K562 (cell line): ENCODE measurements around the gene CFAP157.

ENCODE experiments used
- BRCA1 ChIP-seq, 2 experiments: fragments of 450-650 bp in 1 of 2; sonication (generic) in 1 of 2; formaldehyde crosslinking in 1 of 2; IDR thresholded peaks; 2 replicates each; pipeline versions ENCODE4 v1.5.0 to v1.6.1; 2017 to 2020; ENCODE audit warnings: mild to moderate bottlenecking in 1 of 2, missing genetic modification reagents in 1 of 2
- CHD1 ChIP-seq: fragments of 200-600 bp; sonication (generic); IDR thresholded peaks from one replicate; pipeline ENCODE4 v1.6.1; 2012; ENCODE audit warnings: mild to moderate bottlenecking, moderate library complexity, low read length, inconsistent platforms
- CTCF ChIP-seq, 3 experiments: IDR thresholded peaks in 2 of 3; conservative IDR thresholded peaks in 1 of 3; 2 replicates each; pipeline ENCODE4 v1.5.1; 2011 to 2012; ENCODE audit warnings: low read length in 3 of 3, mild to moderate bottlenecking in 3 of 3, control low read depth in 2 of 3, improper control_type of control experiment in 1 of 3, inconsistent platforms in 1 of 3, low read depth in 1 of 3, mixed read lengths in 1 of 3, moderate library complexity in 1 of 3; ENCODE audit not compliant: insufficient read depth in 2 of 3
- JUND ChIP-seq, 2 experiments: IDR thresholded peaks; 2 replicates in 1 of 2; 3 replicates in 1 of 2; pipeline ENCODE4 v1.6.1; 2011; ENCODE audit warnings: borderline replicate concordance in 2 of 2, low read depth in 2 of 2, low read length in 2 of 2, improper control_type of control experiment in 1 of 2, missing biosample characterization in 1 of 2, missing genetic modification characterization in 1 of 2, missing genetic modification reagents in 1 of 2
- SP1 ChIP-seq: sonication (generic); formaldehyde crosslinking; IDR thresholded peaks from 2 replicates; pipeline ENCODE4 v1.8.1; 2022; ENCODE audit warnings: mild to moderate bottlenecking, missing genetic modification reagents
- SRSF1 ChIP-seq: fragments of 200-400 bp; formaldehyde crosslinking; IDR thresholded peaks from 2 replicates; pipeline ENCODE4 v1.6.1; 2017; ENCODE audit warnings: mild to moderate bottlenecking, low read depth, low read length, moderate library complexity
- TF ChIP-seq, protein P1 (sequence below), 2 experiments: fragments of 450-650 bp in 1 of 2; sonication (generic) in 1 of 2; formaldehyde crosslinking in 1 of 2; IDR thresholded peaks in 1 of 2; conservative IDR thresholded peaks in 1 of 2; 2 replicates each; pipeline versions ENCODE4 v1.6.1 to v1.8.1; 2016 to 2023; ENCODE audit warnings: mild to moderate bottlenecking in 2 of 2, moderate library complexity in 2 of 2, inconsistent platforms in 1 of 2, missing genetic modification reagents in 1 of 2

DNA sequence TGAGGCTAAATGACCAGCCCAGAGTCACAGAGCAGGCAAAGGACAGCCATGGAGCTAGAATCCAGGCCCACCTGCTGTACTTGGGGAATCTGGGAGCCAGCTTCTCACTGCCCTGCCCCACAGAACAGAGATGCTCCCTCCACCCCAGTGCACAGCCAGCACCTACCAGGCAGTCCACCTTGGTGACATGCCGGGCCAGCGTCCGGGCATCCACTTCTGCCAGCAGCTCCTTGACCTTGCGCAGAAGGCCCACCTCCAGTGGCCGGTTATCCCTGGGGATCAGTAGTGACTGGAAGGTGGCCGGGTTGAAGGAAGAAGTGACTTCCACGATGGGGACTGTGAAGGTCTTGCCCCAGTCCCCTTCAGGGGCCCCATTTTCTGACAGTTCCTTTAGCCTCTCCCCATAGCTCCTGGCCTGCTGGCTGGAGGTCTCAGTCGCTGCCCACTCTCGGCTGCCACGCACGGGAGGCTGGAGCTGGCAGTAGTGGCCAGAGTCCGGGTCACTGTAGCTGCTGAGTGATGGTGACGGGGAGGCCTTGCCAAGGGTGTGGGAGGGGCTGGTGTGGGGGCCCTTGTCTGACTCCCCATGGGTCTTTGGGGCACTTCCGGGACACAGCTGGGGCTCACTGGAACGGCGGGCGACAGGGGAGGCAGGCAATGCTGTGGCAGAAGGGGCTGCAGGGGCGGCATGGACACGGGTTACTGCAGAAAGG lies 37.8 kb downstream of the CFAP157 start:
- no peak for TF ChIP-seq BRCA1 (IDR thresholded peaks at IDR 0.05)
- TF ChIP-seq BRCA1 (CRISPR knock-in tag; IDR thresholded peaks at IDR 0.05) = no peak
- no peak for TF ChIP-seq SRSF1
- no peak for TF ChIP-seq CHD1
- TF ChIP-seq SP1 (CRISPR knock-in tag) = no peak
- no peak for TF ChIP-seq CTCF (IDR thresholded peaks at IDR 0.05 in 2 of 3, conservative IDR thresholded peaks at IDR 0.05 in 1 of 3; ENCODE audit: insufficient read depth in 2 of 3, low read depth in 1 of 3, low read length in 3 of 3)
- TF ChIP-seq JUND (IDR thresholded peaks at IDR 0.05; ENCODE audit: borderline replicate concordance, low read depth, low read length) = no peak
- no peak for TF ChIP-seq JUND (tag; IDR thresholded peaks at IDR 0.05; ENCODE audit: borderline replicate concordance, low read depth, low read length)
- TF ChIP-seq, protein P1, sequence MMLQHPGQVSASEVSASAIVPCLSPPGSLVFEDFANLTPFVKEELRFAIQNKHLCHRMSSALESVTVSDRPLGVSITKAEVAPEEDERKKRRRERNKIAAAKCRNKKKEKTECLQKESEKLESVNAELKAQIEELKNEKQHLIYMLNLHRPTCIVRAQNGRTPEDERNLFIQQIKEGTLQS (IDR thresholded peaks at IDR 0.05) = no peak
- TF ChIP-seq, protein P1 (CRISPR knock-in tag; conservative IDR thresholded peaks at IDR 0.05) = no peak
